ENCODE results near the gene ATP7B. TPM values are rescaled to one million over a fixed set of nuclear protein-coding genes. Genes with fewer than 3 reads are reported as not detected.
"Not testable (repeated sequence)": the region's sequence is repeated elsewhere in the genome, so short reads cannot be mapped to it uniquely, and the experiment has no call there.

Gene ATP7B
- total RNA-seq, 2 donors from 2014 or later, result 2.6 to 5.7 TPM

DNA sequence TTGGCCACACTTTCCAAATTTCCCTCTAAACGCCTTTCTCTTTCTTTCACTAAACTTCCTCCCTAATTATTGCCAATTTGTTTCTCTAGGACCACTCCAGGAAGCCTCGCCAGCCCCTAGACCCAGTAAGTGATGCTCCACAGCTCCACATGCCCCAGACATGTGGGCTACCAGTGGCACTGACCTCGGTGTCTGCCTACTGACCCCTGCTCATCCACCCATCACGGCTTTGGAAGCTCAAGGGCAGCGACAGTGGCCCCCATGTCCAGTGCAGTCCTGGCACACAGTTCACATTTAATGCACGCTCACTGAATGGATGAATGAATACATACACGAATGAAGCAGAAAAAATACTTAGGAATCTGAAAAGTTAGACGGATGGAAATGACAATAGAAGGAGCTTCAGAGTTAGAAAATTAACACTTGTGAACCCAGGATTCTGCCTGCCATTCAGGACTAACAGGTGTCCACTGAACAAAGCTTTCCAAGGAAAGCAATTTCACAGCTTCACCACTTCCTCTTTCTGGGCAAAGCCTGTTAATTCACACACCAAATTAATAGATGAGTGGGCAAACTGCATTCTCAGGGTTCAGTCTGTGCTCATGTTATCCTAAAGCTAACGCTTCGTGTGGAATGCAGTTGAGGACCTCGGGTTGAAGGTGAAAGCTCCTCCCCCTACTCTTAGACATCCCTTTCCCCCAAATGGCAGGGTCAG lies 98.6 kb downstream of the ATP7B start:
- DNase-seq (ENCODE audit: low spot score), result peak; percentile 68
- intact Hi-C loops (cut with DNase I), result no loop called here

DNA sequence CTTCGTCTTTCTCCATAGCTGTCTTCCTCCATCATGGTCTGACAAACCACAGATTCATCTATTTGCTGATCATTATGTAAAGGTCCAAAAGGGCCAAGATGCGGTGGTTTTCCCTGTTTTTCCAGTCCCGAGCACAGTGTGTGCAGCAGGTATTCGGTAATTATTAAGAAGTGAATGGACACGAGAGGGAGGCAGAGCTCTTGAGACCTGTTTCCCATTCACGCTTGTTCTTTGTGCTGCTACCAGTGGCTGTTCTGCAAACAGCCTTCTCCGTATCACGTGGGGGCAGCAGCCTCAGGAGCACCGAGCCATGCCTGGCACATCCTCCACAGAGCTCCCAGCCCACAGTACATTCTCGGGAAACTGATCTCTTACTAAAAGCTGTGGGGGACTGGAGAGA lies 99.2 kb downstream of the ATP7B start:
- DNase-seq (ENCODE audit: low spot score), result peak; percentile 43
- intact Hi-C loops (cut with DNase I), result no loop called here

DNA sequence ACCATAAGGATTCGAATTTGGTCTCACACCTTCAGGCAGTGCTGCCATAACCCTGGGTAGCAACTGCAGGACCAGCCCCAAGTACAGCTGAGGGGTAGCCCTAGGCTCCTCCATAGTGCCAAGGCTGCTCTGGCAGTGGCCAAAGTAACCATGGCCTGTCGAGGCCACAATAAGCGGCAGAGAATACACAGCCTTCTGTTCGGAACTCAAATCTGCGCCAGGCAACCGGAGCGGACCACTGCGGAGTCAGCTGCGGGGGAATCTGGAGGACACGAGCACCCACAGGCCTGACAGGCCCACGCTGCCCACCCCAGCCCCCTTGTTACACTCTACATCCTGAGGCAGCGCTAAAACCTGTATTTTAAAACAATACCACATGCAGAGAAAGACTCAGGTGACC lies 100.7 kb downstream of the ATP7B start:
- intact Hi-C loops (cut with DNase I), result no loop called here
- DNase-seq (ENCODE audit: low spot score), result peak; percentile 45

DNA sequence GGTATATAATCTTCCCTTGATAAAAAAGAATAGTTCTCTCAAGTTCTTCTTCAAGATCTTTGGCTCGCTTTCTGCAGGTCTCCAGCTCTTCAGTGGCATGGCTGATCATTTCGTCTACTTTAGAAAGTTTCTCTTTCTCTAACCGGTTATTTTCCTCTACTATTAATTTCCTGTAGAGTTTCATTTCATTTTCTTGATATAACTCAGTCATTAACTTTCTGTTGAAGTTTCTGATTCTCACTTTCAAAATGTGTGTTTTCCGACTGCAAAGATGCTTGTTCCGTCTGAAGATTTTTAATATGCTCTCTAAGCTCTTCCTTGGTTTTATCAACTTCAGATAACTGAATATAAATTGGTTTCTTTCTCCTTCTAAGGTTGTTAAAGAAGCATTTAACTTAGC lies 102.0 kb downstream of the ATP7B start:
- DNase-seq (ENCODE audit: low spot score); intact Hi-C loops (cut with DNase I): not testable (repeated sequence)

DNA sequence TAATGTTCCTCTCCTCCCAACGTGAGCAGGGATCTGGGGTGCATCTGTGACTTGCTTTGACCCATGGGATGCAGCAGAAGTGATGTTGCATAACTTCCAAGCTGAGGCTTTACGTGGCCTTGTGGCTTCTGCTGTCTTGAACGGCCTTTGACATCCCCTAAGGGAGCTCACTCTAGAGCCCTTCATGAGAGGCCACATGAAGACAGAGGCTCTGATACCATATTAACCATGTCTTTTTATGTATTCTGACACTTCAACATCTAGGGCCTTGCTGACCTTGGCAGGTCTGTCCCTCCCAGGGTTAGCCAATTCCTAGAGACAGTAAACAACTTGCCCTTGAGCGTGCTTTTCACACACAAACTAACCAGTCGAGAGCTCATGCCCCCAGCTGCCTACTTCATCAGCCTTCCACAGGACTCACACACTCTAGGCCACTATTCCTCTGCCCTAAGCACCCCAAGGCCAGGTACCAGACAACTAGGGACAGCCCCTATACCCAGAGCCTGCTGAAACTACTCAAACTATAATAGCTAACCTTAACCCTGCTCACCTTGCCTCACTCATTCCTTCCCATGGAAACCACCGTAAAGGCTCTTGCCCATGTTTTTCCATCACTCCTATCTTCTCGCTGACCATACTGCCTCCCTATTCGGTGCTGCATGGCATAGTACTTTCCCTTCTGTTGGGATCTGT lies 104.1 kb downstream of the ATP7B start:
- intact Hi-C loops (cut with DNase I), result no loop called here

DNA sequence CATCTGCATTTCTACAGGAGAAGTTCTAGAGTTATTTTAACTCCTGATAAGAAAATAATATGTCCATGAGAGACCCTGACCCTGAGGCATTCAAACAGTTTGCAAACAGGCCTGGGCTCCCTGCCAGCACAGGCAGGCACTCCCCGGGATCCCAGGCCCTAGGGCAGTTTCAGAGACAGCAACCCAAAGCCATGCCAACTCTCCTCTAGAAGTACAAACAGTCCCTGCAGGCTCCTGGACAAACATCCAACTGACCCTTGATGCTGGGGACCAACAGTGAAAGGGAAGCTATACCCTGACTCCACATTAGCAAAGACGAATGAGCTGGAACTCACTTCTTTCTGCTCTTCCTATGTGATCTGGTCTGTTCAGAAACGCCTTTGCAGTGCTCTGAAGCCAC lies 104.7 kb downstream of the ATP7B start:
- intact Hi-C loops (cut with DNase I), result no loop called here

More for the DNA sequence above, 104.1 kb downstream of the ATP7B start:
- no peak for DNase-seq (ENCODE audit: low spot score)

DNA sequence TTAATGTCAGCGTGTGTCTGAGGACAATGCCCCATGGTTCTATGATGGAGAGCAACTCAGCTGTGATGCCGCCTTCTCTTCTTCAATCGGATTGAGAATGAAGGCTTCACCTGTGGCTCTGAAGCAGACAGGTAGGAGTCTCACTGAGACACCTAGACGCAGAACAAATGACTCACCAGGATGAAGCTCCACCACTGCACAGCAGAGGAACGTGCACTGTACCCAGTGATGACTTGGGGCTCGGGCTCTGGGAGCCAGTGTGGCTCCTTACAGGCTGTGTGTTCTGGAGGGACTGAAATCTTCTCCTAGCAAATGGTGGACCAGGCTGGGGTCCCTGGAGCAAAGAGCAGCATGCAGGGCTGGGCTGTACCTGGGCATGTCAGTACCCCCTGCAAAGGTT lies 105.5 kb downstream of the ATP7B start:
- DNase-seq (ENCODE audit: low spot score), result peak; percentile 49
- intact Hi-C loops (cut with DNase I), result no loop called here

More for the DNA sequence above, 104.7 kb downstream of the ATP7B start:
- DNase-seq (ENCODE audit: low spot score), result peak; percentile 22

DNA sequence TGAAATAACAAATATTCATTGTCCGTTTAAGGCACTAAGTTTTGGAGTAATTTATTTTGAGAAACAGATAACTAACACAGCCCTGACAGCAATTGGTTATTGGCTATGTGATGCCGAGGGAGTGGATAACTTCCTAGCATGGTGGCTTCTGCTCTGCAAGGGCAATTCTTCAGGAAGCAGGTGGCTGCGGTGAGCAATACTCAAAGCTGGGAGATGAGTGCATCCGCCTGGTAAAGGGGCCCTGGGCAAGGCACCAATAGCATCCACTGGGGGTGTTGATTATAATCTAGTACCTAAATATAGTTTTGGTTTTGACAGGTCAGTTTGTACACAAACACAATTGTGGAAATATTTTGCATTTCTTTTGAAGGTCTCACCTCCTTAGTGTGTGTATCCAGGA lies 108.5 kb downstream of the ATP7B start:
- no peak for DNase-seq (ENCODE audit: low spot score)
- intact Hi-C loops (cut with DNase I), result no loop called here

DNA sequence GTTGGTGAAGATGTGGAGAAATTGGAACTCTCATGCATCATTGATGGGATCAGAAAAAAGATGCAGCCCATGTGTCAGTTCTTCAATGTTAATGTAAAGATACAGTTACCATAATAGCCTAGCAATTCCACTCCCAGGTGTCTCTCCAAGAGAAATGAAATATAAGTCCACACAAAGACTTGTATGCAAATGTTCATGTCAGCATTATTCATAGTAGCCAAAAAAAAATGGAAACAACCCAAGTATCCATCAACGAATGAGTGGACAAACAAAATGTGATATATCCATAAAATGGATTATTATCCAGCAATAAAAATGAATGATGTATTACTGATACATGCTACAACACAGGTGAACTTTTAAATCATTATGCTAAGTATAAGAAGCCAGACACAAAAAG lies 110.8 kb downstream of the ATP7B start:
- no peak for DNase-seq (ENCODE audit: low spot score)
- intact Hi-C loops (cut with DNase I), result no loop called here

DNA sequence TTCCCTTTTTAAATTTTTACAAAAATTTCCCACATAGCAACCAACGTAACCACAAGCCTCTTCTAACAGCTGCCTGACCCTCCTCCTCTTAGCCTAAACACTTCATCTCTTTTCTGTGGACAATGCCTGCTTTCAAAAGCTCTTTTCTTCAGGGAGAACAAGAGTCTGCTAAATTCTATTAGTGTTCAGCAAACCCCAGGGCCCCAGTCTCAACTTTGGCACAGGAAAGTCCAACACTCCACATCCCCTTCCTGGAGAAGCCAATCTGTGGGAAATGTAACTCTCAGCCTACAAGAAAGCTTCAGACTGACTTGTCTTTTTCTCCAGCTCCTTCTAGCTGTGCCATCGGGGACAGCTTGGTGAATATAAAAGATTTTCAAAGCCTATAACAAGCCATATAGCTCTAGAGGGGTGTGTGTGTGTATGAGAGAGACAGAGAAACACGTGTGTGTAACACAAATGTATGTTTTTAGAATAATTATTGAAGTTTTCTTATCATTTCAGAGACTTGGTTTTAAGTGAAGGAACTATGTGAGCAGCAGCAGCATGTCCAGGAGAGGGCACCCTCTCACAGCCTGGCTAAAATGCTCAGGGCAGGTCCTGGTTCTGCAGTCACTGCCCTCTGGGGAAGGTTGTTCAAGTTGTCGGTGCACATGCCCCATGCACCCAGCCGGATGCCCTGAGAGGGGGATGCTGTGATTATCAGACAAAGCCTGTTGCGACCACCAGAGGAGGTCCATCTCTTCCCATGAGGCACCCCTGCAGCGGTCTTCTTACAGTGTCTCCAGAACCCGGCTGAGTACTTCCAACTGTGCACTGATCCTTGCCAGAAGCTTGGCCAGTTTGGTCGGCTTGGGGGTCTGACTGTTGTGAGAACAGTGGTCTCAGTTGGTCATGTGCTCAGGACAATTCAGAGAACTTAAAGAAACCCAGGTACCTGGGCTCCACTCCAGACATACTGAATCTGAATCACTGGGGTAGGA lies 115.1 kb downstream of the ATP7B start:
- no peak for DNase-seq (ENCODE audit: low spot score)
- intact Hi-C loops (cut with DNase I), result loop anchor here in 1 of 2 donors (10.0 kb wide), 1 partner anchor 229 kb away; the partner anchor contains the start of gene NEK5

DNA sequence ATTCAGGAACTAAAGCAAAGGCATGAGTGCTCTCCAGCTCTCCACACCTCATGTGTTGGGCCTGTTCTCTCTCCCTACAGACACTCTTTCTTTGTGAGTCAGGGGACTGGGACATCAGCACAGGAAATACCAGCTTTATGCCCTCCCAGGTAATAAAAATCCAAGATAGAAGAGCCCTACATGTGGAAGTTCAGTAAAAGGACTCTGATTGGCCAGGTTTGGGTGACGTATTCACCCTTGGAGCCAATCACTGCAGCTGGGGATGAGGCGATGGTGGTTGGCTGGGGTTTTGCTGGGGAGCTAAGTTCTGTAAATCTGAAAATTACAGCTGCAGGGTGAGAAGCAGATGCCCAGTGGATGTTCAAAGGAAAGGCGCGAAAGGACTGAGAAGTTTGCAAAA lies 117.0 kb downstream of the ATP7B start:
- intact Hi-C loops (cut with DNase I), result loop anchor here in 1 of 2 donors (10.0 kb wide), 1 partner anchor 231 kb away; the partner anchor contains the start of gene NEK5
- no peak for DNase-seq (ENCODE audit: low spot score)

DNA sequence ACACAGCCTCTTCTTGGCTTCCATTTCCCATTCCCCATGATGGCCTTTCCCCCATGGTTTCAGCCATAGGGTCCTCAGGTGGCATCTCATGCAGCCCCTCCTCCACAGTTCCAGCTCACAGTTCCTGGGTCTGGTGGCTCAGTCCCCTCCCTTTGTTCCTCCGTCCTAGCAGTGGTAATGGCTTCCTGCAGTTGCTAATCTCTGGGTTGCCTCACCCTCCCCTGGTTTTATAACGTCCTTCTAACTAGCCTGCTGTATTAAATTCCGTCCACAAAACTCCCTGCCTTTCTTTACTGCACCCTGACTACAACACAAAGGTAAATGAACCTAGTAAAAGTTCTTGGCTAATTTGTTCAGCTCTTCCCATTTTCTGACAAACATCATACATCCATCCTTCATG lies 118.6 kb downstream of the ATP7B start:
- DNase-seq (ENCODE audit: low spot score), result no peak
- intact Hi-C loops (cut with DNase I), result loop anchor here in 1 of 2 donors (10.0 kb wide), 1 partner anchor 232 kb away; the partner anchor contains the start of gene NEK5

DNA sequence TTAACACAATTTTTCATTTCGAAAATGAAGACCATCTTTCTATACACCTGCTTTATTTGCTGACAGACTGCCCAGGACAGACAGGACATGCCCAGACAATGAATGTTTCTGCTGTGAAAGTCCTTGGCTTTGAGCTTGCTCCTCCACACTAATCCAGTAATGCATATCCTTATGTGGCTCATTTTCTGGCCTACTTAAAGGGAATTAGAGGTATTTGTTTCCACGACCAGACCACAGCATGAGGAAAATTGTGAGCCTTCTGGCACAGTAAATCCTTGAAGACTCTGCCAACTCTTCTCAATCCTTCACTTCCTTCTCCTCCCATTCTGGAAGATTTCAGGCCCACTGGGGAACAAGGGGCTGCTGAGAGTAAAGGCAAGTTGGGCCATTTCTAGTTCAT lies 123.8 kb downstream of the ATP7B start:
- DNase-seq (ENCODE audit: low spot score), result no peak
- intact Hi-C loops (cut with DNase I), result no loop called here

DNA sequence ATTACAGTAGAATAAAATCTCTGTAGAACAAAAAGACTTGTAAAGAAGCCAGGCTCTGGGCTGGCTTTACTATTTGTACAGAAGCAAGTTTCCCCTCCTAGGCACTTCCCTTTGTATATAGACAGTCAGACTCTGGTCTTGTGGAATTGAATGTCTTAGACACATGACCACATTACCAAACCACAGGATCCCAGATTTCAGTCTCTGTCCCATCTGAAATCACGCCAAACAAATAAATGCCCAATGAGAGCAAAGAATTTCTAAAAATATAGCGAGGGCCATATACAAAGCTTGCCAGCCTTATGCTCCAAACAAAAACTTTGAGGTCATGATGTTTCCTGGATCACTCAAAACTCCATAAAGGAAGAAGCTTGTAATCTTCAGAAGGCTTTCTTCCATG lies 125.6 kb downstream of the ATP7B start:
- intact Hi-C loops (cut with DNase I), result no loop called here
- DNase-seq (ENCODE audit: low spot score), result no peak

DNA sequence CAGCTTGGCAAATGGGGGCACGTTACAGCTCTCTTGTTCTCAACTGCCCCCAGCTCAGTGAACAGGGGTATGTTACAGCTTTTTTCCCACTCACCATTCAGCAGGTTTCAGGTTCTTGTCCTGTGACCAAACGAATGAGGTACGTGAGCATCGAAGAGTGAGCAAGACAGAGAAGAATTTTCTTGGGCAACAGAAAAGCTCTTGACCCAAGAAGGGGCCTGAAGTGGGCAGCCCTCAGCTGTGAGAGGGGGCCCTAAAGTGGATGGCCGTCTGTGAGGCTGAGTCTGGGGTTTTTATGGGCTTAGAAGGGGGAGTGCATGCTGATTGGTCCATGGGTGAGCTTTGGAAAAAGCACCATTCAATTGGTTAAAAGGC lies 128.0 kb downstream of the ATP7B start:
- DNase-seq (ENCODE audit: low spot score), result no peak
- intact Hi-C loops (cut with DNase I), result no loop called here

Other genes with a start within 250 kb of the ATP7B start
- 10 to 100 TPM in 1 of 2 donors, 1 to 10 TPM in 1; 9.9 to 11.1 TPM for gene DHRS12, start 207.3 kb downstream of the ATP7B start, total RNA-seq
- gene TMEM272, start 166.3 kb downstream of the ATP7B start, total RNA-seq, result under 1 TPM; 0.10 to 0.14 TPM
- gene CCDC70, start 149.5 kb downstream of the ATP7B start, total RNA-seq, result not detected
- gene ALG11, start 948 bp upstream of the ATP7B start, total RNA-seq, result 10 to 100 TPM; 27.1 to 34.9 TPM
- gene UTP14C, start 13.2 kb upstream of the ATP7B start, total RNA-seq, result 10 to 100 TPM; 13.9 to 14.7 TPM
- under 1 TPM; 0.29 to 0.42 TPM for gene NEK5, start 117.6 kb upstream of the ATP7B start, total RNA-seq
- gene NEK3, start 148.1 kb upstream of the ATP7B start, total RNA-seq, result 10 to 100 TPM; 12.2 to 17.3 TPM

Data from posterior vena cava (tissue), 2 donors.